GM18517 (cell line): ENCODE data around the gene SPC25.
"Not testable (repeated sequence)": the region's sequence is repeated elsewhere in the genome, so short reads cannot be mapped to it uniquely, and the experiment has no call there.

Experiments
- ATAC-seq: cut with Tn5 transposase; IDR thresholded peaks from one replicate; pipeline ENCODE4 v1.9.1; 2021; ENCODE audit warnings: mild to moderate bottlenecking, moderate library complexity; ENCODE audit not compliant: unreplicated experiment

Gene SPC25

GRCh38 chr2:168904358-168904757 is 14.1 kb upstream of the SPC25 start:
- no peak for ATAC-seq

GRCh38 chr2:168903888-168904287 is 13.7 kb upstream of the SPC25 start:
- ATAC-seq = no peak

GRCh38 chr2:168901003-168901402 is 10.8 kb upstream of the SPC25 start, which contains the start of gene G6PC2:
TSS of gene G6PC2 (plus strand) at chr2:168901291. CDS start at chr2:168901332, 41 bp downstream.
- ATAC-seq = no peak

DNA sequence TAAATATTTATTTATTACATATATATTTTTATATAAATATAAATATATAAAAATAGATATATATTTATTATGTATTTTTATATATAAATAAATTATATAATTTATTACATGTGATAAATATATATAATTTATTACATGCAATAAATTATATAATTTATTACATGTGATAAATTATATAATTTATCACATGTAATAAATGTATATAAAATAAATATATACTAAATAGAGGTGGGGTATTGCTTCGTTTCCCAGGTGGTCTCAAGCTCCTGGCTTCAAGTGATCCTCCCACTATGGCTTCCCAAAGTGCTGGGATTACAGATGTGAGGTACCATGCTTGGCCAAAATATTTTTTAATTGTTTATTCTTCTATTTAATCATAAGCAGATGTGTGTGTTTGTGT is 7.2 kb upstream of the SPC25 start:
- ATAC-seq = no peak

GRCh38 chr2:168896783-168897182 is 6.6 kb upstream of the SPC25 start:
- ATAC-seq = no peak

DNA sequence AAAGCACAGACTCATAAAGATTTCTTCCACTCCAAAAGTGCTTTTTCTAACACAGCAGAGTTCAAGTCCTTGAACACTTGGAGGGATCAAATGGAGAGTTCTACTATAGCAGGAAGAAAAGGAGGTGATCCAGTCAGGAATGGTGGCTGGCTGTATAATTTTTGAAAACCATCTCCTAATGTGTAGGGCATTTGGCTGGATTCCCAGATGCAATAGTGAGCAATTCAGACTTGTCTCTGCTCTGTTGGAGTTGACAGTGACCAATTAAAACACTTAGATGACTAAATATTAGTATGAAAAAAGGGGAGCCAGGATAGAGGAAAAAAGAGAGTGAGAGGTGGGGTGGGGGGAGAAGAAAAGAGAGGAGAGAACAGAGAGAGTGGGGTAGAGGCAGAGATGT is 5.5 kb upstream of the SPC25 start:
- no peak for ATAC-seq

DNA sequence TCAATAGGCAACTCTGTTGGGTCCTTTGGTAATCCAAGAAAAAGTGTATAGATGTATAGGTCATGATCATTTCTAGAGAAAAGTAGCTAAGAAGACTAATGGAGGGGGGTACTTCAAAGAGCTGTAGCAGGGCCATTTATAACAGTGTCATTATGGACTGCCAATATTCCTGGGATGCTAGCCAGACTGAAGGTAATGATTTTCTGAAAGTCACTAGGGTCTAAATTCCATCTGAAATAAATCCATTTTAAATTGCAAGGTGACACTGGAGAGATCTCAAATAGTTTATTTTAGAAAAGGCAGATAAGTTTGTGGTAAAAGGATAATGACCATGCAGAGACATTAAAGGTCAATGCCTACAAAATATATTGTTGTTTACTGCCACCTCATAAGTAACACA is 4.5 kb upstream of the SPC25 start:
- no peak for ATAC-seq

- ATAC-seq = no peak
These were observed 3.9 kb upstream of the SPC25 start for GRCh38 chr2:168894101-168894500.

DNA sequence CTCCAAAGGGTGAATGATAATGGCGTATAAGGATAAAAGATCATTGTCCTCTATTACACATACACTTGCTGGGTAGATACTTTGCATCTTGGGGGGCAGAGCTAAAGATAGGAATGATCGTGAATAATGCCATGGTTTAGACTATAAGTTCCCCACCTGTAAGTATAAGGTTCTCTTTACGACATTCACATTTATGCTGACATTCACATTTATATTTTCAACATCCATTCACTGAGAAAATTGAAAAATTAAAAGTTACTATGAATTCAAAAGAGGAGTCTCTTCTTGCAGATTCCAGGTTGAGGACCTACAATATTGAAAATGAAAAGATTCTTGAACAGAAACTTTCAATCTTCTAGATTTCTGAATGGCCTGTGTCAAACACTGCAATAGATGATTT is 2.1 kb upstream of the SPC25 start:
- ATAC-seq = no peak

- no peak for ATAC-seq
These were observed 610 bp downstream of the SPC25 start for GRCh38 chr2:168889635-168890005.

- ATAC-seq = no peak
These were observed 5.3 kb downstream of the SPC25 start for GRCh38 chr2:168884975-168885374.

DNA sequence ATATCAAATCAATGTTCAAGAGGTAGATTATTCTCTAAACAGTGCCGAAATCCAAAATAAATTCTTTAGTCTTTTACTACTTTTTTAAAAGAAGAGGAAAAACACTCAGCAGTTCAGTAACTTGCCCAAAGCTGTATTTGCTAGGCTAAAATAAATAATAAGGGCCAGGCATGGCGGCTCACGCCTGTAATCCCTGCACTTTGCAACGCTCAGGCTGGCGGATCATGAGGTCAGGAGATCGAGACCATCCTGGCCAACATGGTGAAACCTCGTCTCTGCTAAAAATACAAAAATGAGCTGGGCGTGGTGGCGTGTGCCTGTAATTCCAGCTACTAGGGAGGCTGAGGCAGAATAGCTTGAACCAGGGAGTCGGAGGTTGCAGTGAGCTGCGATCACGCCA is 8.1 kb downstream of the SPC25 start:
- ATAC-seq = not testable (repeated sequence)

DNA sequence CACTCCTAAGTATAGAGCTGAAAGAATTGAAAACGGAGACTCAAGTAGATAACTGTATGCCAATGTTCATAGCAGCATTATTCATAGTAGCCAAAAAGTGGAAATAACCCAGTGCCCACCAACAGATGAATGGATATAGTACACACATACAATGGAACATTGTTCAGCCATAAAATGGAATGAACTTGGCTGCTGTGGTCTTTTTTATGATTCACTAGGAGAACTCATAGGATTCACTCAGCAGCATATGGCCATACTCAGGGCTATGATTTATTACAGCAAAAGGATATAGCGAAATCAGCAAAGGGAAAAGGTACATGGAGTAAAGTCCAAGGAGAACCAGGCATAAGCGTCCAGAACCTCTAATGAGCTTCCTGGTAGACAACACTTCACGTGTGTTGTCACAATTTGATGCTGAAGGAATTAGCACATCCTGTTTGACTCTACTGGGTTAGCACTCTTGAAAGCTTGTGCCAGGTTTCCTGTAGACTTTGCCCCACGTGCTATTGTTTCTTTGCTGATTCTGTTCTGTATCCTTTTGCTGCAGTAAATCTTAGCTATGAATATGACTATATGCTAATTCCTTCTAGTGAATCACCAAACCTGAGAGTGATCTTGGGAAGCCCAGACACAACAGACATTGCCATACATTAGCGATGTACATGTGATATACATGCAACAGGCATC is 15.7 kb downstream of the SPC25 start:
- no peak for ATAC-seq

DNA sequence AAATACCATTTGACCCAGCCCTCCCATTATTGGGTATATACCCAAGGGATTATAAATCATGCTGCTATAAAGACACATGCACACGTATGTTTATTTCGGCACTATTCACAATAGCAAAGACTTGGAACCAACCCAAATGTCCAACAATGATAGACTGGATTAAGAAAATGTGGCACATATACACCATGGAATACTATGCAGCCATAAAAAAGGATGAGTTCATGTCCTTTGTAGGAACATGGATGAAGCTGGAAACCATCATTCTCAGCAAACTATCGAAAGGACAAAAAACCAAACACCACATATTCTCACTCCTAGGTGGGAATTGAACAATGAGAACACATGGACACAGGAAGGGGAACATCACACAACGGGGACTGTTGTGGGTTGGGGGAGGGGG is 19.4 kb downstream of the SPC25 start:
- ATAC-seq = not testable (repeated sequence)

DNA sequence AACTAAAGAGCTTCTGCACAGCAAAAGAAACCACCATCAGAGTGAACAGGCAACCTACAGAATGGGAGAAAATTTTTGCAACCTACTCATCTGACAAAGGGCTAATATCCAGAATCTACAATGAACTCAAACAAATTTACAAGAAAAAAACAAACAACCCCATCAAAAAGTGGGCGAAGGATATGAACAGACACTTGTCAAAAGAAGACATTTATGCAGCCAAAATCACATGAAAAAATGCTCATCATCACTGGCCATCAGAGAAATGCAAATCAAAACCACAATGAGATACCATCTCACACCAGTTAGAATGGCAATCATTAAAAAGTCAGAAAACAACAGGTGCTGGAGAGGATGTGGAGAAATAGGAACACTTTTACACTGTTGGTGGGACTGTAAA is 19.9 kb downstream of the SPC25 start:
- ATAC-seq = not testable (repeated sequence)

GRCh38 chr2:168867164-168867563 is 23.1 kb downstream of the SPC25 start:
- not testable (repeated sequence) for ATAC-seq

GRCh38 chr2:168858146-168858545 is 32.1 kb downstream of the SPC25 start:
- no peak for ATAC-seq

GRCh38 chr2:168855601-168856000 is 34.6 kb downstream of the SPC25 start:
- no peak for ATAC-seq

GRCh38 chr2:168854651-168855050 is 35.6 kb downstream of the SPC25 start:
- no peak for ATAC-seq

GRCh38 chr2:168853471-168853870 is 36.8 kb downstream of the SPC25 start:
- ATAC-seq = no peak

- ATAC-seq = no peak
These were observed 37.7 kb downstream of the SPC25 start for GRCh38 chr2:168852481-168852880.

DNA sequence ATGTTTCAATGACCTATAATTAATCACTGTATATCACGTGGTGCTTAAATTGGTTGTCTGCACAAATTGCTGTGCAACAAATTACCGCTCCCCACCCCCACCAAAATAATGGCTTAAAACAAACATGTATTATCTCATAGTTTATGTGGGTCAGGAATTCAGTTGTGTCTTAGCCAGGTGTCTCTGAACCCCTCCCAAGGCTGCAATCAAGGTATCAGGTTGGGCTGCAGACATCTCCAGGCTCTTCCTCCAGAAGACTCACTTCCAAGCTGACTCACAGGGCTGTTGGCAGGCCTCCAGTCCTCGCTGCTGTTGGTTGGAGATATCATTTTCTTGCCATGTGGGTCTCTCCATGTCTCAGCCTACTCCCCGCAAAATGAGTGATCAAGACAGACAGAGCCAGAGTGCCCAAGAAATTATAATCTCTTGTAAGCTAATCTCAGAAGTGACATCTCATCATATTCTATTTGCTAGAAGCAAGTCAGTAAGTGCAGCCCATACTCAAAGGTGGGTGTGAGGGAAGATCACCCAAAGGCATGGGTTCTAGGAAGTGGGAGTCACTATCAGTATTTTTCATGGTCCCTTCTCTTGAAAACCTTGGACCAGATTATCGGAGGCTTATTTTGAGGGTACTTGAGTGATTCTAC is 38.4 kb downstream of the SPC25 start:
- ATAC-seq = no peak

- no peak for ATAC-seq
These were observed 39.4 kb downstream of the SPC25 start for GRCh38 chr2:168850846-168851245.
